ENCODE data around the gene INPP4B.

GRCh38 chr4:142473960-142474338 is 372.2 kb downstream of the INPP4B start:
- TF ChIP-seq CTCF (IDR thresholded peaks at IDR 0.05; ENCODE audit: low read length) (no peak), EZH2 (IDR thresholded peaks at IDR 0.05; ENCODE audit: borderline replicate concordance, low read length) (no peak)
